Esophagus squamous epithelium (tissue), 5 donors: ENCODE data around the gene DDOST. TPM values are rescaled to one million over a fixed set of nuclear protein-coding genes. Genes with fewer than 3 reads are reported as not detected.

Experiments
- DNase-seq: peaks from one replicate; lab custom pipeline; 2025; lab: John Stamatoyannopoulos, UW
- H3K27ac ChIP-seq, 4 donors: fragments of 200-600 bp; sonication (generic); one replicate each; pipeline ENCODE4 v1.5.1; 2016 to 2019; ENCODE audit warnings: mild to moderate bottlenecking in 1 of 4
- H3K27me3 ChIP-seq, 4 donors: fragments of 200-600 bp; sonication (generic); 1 replicate in 3 of 4; 2 replicates in 1 of 4; pipeline versions ENCODE4 v1.5.1 to v1.6.0; 2017 to 2021; ENCODE audit warnings: antibody characterized with exemption in 1 of 4
- H3K36me3 ChIP-seq, 3 donors: fragments of 200-600 bp; sonication (generic); one replicate each; pipeline ENCODE4 v1.5.1; 2016 to 2019
- H3K4me1 ChIP-seq, 3 donors: fragments of 200-600 bp; sonication (generic); one replicate each; pipeline ENCODE4 v1.5.1; 2017 to 2019
- H3K4me3 ChIP-seq, 4 donors: fragments of 200-600 bp; sonication (generic); 1 replicate in 3 of 4; 2 replicates in 1 of 4; pipeline ENCODE4 v1.5.1; 2016 to 2019; ENCODE audit warnings: mild to moderate bottlenecking in 2 of 4, moderate library complexity in 1 of 4
- H3K9me3 ChIP-seq, 3 donors: fragments of 200-600 bp; sonication (generic); one replicate each; pipeline ENCODE4 v1.5.1; 2016 to 2019
- CTCF ChIP-seq, 6 experiments: fragments of 450-650 bp in 4 of 6; fragments of 200-600 bp in 2 of 6; sonication (generic) in 2 of 6; IDR thresholded peaks; one replicate each; pipeline ENCODE4 v1.5.1; 2016 to 2019; ENCODE audit warnings: antibody characterized with exemption in 6 of 6, mild to moderate bottlenecking in 4 of 6, moderate library complexity in 4 of 6
- POLR2A ChIP-seq, 4 donors: fragments of 450-650 bp; IDR thresholded peaks; one replicate each; pipeline ENCODE4 v1.6.1; 2017; ENCODE audit warnings: antibody characterized with exemption in 4 of 4, mild to moderate bottlenecking in 4 of 4, moderate library complexity in 3 of 4
- WGBS, 2 donors: methylation state at CpG; one replicate each; pipeline ENCODE4 v1.1.5; 2018; 5-methylcytosine and 5-hydroxymethylcytosine counted together
- intact Hi-C: fragments of 100-400 bp; cut with DNase I; formaldehyde crosslinking; loops from one replicate; pipeline ENCODE4 v1.15.0; 2022
- total RNA-seq, 4 donors: library from RNA; depleted of rRNA; stranded (reverse); fragments of >200 nt; gene quantifications; one replicate each; pipeline ENCODE4 v1.1.0, GENCODE V29; 2016
- donor health status: DM: yes; HTN: yes; CAD: no.

Gene DDOST
- total RNA-seq, 4 donors from 2014 or later: 106 to 183 (median 127) TPM

- no peak for DNase-seq
- no peaks in the 10 kb centered on the region for H3K9me3 ChIP-seq
- peaks cover 0 to 5% (median 0%) of the 10 kb centered on the region in 4 donors for H3K27me3 ChIP-seq
- intact Hi-C loops: loop anchor here (10.0 kb wide), 1 partner anchor 58 kb away; no protein-coding TSS in a partner anchor
- H3K27ac ChIP-seq: no peak overlapping the region
- peaks cover 10 to 35% (median 19%) of the 10 kb centered on the region in 3 donors for H3K4me1 ChIP-seq
- 69 to 90% methylated on average over 3 of the region's 3 CpGs for WGBS, 2 donors
- H3K36me3 ChIP-seq: peaks cover 4 to 7% (median 7%) of the 10 kb centered on the region in 3 donors
- H3K4me3 ChIP-seq: no peak overlapping the region
- TF ChIP-seq POLR2A (IDR thresholded peaks at IDR 0.05): no peak
- TF ChIP-seq CTCF (IDR thresholded peaks at IDR 0.05): no peak
Observed at GRCh38 chr1:20632386-20632785, 28.8 kb downstream of the DDOST start.

- no peak for DNase-seq
- Histone ChIP-seq H3K4me1 (peaks cover 10 to 31% (median 17%) of the 10 kb centered on the region in 3 donors), H3K27me3 (peaks cover 0 to 10% (median 0%) of the 10 kb centered on the region in 4 donors), H3K36me3 (no peaks in the 10 kb centered on the region), H3K4me3 (no peak overlapping the region), H3K9me3 (no peaks in the 10 kb centered on the region), H3K27ac (no peak overlapping the region)
- no peak for TF ChIP-seq POLR2A (IDR thresholded peaks at IDR 0.05)
- no peak for TF ChIP-seq CTCF (IDR thresholded peaks at IDR 0.05)
- WGBS, 2 donors: 34 to 38% methylated on average over 4 of the region's 4 CpGs
- intact Hi-C loops: loop anchor here (10.0 kb wide), 1 partner anchor 56 kb away; no protein-coding TSS in a partner anchor
Observed at GRCh38 chr1:20630729-20631128, 30.4 kb downstream of the DDOST start.

- intact Hi-C loops: no loop called here
- TF ChIP-seq CTCF (IDR thresholded peaks at IDR 0.05) (no peak), POLR2A (IDR thresholded peaks at IDR 0.05) (no peak)
- no peak overlapping the region for H3K27ac ChIP-seq
- H3K27me3 ChIP-seq: peaks cover 0 to 10% (median 0%) of the 10 kb centered on the region in 4 donors
- DNase-seq: no peak
- no peak overlapping the region for H3K4me3 ChIP-seq
- H3K4me1 ChIP-seq: no peaks in the 10 kb centered on the region
- no peaks in the 10 kb centered on the region for H3K9me3 ChIP-seq
- H3K36me3 ChIP-seq: no peaks in the 10 kb centered on the region
- 41 to 54% methylated on average over 1 of the region's 1 CpG for WGBS, 2 donors
Observed at GRCh38 chr1:20626524-20626923, 34.6 kb downstream of the DDOST start.

DNA sequence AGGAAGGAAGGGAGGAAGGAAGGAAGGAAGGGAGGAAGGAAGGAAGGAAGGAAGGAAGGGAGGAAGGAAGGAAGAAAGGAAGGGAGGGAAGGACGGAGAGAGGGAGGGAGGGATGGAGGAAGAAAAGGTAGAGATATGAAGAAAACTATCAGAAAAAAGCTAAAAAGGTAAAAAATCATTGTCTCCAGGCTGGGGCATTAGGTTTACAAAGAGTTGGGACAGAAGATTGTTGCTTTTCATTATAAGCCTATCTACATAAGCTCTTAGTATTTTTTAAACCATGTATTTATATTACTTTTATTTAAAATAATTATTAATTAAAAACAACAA lies 35.1 kb downstream of the DDOST start:
- Histone ChIP-seq H3K9me3 (no peaks in the 10 kb centered on the region), H3K36me3 (no peaks in the 10 kb centered on the region), H3K27ac (no peak overlapping the region), H3K4me3 (no peak overlapping the region), H3K4me1 (no peaks in the 10 kb centered on the region), H3K27me3 (peaks cover 0 to 8% (median 0%) of the 10 kb centered on the region in 4 donors)
- WGBS, 2 donors: 65 to 67% methylated on average over 1 of the region's 1 CpG
- DNase-seq: no peak
- TF ChIP-seq CTCF (IDR thresholded peaks at IDR 0.05) (no peak), POLR2A (IDR thresholded peaks at IDR 0.05) (no peak)
- intact Hi-C loops: no loop called here

DNA sequence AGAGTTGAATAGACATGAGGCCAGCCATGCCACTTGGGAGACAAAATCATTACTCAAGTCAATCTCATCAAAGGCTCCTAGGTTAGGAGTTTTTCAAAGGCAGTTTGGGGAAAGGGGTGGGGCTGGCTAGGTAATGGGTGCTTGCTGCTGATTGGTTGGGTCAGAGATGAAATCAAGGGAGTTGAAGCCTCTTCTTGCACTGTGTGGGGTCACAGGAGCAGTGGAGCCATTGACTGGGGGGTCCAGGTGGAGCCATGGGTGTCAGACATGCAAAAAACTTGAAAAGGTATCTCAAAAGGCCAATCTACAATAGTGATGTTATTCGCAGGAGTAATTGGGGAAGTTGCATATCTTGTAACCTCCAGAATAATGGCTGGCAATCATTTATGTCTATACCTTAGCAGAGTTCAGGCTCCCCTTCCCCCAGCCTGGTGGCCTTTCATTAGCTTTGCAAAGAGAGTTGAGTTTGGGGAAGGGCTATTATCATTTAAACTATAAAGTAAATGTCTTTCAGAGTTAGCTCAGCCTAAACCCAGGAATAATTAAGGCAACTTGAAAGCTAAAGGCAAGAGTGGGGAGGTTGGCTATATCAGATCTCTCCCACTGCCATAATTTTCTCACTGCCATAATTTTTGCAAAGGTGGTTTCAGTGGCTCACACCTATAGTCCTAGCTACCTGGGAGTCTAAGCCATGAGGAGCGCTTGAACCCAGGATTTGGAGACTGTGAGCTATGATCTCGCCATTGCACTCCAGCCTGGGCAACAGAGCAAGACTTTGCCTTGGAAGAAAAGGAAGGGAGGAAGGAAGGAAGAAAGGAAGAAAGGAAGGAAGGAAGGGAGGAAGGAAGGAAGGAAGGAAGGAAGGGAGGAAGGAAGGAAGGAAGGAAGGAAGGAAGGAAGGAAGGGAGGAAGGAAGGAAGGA lies 35.7 kb downstream of the DDOST start:
- Histone ChIP-seq H3K27ac (no peak overlapping the region), H3K4me1 (no peaks in the 10 kb centered on the region), H3K4me3 (no peak overlapping the region), H3K27me3 (peaks cover 0 to 5% (median 0%) of the 10 kb centered on the region in 4 donors), H3K36me3 (no peaks in the 10 kb centered on the region), H3K9me3 (no peaks in the 10 kb centered on the region)
- WGBS, 2 donors: 62 to 75% methylated on average over 3 of the region's 3 CpGs
- intact Hi-C loops: no loop called here
- TF ChIP-seq CTCF (IDR thresholded peaks at IDR 0.05) (no peak), POLR2A (IDR thresholded peaks at IDR 0.05) (no peak)
- no peak for DNase-seq
